GM04504 (cell line): ENCODE measurements around the gene WDFY2.
A peak's percentile ranks its signal among the peaks of the same experiment; 100 is the strongest.

ENCODE experiments used
- DNase-seq: peaks from one replicate; pipeline ENCODE4 v3.0.0-alpha.2; 2012; ENCODE audit warnings: low read depth

Gene WDFY2

GRCh38 chr13:51797664-51798488 is 213.6 kb downstream of the WDFY2 start:
- no peak for DNase-seq

- DNase-seq: no peak
These were observed 215.0 kb downstream of the WDFY2 start for GRCh38 chr13:51799261-51799660.

GRCh38 chr13:51800486-51800885 is 216.2 kb downstream of the WDFY2 start:
- DNase-seq: no peak

GRCh38 chr13:51801631-51802099 is 217.4 kb downstream of the WDFY2 start:
- no peak for DNase-seq

- no peak for DNase-seq
These were observed 218.6 kb downstream of the WDFY2 start for GRCh38 chr13:51802631-51803418.

DNA sequence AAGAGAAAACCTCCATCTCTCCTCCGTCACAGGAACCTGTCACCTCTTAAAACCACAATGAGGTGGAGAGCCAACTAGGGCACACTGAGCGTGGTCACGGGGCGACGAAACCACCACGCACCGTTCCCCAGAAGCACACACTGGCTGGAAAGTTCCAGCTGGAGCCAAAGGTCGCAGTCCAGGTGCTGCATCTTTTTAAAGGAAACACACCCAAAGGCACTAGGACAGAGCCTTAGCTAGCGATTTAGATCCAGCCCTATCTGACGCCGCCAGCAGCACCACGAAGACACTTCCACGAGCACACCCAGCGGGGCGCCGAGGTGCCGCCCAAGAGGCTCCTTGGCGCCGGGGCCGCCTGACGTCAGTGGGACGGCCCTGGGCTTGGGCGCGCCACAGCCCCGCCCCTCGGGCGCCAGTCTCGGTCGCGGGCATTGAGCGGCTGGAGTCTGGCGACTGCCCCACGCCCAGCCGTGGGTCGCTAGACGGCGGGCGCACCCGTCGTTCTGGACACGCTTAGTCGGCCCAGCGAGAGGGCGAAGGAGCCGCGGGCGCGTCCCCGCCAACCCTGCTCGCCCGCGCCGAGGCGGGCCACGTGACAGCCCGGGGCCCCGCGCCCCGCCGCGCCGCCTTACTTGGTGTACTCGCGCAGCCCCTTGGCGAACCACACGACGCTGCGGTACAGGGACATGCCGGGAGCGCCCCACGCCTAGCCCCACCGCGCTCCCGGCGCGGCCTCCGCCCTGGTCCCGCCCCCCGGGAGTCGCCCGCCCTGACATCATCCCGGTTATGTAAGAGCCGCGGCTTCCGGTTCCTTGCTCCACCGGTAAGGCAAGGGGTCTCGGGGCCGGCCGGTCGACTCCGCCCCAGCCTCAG is 219.4 kb downstream of the WDFY2 start, which contains the start of gene DHRS12:
DHRS12 (minus strand) TSS at position 742 of the 873 bp plus-strand sequence. CDS start 4,504 bp downstream, outside the sequence.
- DNase-seq: peak; percentile 58

GRCh38 chr13:51804295-51805172 is 220.3 kb downstream of the WDFY2 start:
- DNase-seq: no peak

DNA sequence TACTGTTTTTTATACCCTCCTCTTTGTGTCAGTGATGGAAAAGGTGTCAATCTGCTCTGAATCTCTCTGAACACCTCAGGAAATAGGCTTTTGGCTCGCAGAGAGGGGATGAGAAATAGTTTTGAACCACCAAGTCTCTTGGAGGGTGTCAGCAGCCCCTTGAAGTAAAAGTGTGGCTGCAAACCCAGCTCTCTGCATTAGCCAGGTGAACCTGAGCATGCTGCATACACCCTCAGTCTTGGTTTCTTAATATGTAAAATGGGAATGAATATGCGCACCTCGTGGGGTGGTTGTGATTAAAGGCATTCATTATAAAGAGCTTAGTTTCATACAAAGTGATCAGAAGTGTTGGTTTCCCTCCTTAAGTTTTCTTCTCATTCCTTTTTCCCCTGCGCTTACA is 221.1 kb downstream of the WDFY2 start:
- DNase-seq: no peak

- no peak for DNase-seq
These were observed 221.7 kb downstream of the WDFY2 start for GRCh38 chr13:51805925-51806324.

GRCh38 chr13:51806566-51806965 is 222.3 kb downstream of the WDFY2 start:
- no peak for DNase-seq

DNA sequence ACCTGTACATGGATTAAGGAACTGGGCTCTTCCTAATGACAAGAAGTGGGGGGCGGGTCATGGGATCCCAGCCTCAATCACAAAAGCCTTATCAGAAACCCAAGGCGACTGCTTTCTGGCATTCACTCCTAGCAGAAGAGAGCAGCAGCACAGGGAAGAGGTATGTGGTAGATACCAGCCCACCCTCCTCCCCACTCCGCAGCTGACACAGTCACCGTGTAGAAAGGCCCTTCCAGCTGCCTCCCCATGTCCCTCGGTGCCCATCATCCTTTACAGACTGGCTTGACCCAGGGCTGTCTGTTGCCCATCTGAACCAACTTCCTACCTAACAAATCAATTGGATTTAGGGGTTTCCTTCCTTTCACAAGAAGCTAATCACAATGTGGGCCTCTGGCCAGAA is 222.8 kb downstream of the WDFY2 start:
- DNase-seq: no peak

DNA sequence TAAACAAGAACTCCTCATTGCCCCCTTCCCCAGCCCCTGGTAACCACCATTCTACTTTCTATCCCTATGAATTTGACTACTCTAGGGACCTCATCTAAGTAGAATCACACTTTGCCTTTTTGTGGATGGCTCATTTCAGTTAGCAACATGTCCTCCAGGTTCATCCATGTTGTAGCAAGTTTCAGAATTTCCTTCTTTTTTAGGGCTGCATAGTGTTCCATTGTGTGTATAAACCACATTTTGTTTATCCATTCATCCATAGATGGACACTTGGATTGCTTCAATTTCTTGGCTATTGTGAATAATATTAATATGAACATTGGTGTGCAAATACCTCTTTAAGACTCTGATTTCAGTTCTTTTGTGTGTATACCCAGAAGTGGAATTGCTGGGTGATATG is 224.5 kb downstream of the WDFY2 start:
- no peak for DNase-seq

- no peak for DNase-seq
These were observed 226.8 kb downstream of the WDFY2 start for GRCh38 chr13:51811046-51811445.

DNA sequence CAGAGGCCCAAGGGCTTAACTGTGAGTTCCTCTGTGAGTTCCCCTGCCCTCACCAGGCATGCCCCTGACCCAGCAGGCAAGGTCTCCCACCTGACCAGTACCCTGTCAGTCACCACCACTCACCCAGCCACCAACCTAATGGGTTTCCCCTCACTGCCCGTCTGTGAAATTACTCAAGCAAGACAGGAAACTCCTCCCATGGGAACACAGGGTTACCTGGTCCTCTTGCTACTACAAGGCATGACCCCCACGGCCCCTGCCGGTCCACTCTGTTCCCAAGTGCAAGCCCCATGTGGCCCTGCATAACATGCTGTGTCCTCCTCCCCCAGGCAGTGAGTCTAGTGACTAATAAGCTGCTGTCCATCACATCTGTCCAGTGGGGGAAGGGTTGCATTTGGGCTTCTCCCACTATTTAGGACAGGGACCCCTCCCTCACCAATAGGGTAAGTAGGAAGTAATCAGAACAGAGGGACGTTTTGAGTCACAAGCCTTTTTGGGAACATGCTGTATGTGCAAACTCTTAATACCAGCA is 227.7 kb downstream of the WDFY2 start:
- no peak for DNase-seq

DNA sequence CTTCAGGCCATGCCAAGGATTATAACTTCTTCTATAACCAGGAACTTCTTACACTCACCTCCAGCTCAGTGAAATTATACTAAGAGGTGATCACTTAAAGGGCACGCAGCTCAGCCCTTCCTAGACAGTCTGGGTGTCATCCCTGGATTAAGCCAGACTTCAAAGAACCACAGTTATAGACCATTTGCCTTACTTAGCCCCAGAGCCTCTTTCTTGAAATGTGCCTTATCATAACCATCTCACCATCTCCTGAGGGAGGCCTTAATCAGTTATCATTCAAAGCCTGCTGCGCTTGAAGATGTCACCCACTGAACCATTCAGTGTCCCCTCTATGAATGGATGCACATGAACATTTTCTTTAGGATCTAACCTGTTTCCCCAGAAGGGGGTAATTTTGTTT is 229.8 kb downstream of the WDFY2 start:
- DNase-seq: no peak

DNA sequence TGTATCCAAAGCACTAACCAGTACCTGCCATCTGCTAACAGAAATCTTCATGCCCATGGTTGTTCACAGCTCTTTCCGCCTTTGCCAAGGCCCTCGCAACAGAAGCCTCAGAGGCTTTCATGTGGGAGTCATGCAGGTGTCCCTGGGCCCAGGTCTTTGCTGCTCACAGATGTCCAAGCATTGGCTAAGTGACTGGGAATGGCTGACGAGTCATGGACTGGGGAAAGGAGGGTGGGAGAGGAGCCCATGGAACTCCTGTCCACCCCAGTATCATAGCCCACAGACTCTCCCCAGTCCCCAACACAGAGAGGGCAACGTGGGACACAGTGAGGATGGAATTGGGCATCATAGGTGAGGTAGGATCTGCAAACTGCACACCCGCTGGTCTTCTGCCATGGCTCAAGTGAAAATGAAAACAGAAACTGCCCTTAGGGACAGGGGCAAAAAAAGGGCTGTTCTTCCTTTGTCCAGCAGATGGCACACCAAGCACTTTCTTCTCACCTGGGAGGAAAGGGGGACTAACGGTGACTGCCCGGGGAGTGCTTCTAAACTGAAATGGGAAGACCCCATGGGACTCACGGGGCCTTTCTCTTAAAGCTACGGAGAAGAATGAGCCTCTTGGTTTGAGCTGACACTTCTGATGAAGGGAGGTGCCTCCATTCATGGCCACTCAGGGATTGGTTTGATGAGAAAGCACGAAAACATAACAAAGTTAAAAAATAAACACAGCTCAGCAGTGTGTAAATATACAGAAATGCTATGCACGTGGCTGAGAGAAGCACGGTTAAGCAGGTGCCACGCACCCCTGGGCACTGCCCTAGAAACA is 230.8 kb downstream of the WDFY2 start:
- no peak for DNase-seq

DNA sequence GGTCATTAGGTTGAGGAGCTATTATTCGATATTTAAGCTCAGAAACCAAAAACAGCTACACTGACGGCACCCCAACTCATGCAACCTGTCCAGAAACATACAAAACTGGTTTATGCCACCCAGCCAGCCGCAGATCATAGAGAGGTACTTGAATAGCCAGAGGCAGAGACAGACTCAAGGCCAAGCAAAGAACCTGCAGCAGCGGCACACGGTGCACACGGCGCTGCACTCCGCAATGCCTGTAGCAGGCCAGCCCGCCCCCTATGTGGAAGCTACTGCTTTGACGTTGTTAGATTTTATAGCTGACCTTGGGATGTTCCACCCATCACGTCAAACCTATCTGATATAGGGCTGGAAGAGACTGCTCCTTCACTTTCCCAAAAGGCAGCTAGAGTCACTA is 231.6 kb downstream of the WDFY2 start:
- DNase-seq: no peak

DNA sequence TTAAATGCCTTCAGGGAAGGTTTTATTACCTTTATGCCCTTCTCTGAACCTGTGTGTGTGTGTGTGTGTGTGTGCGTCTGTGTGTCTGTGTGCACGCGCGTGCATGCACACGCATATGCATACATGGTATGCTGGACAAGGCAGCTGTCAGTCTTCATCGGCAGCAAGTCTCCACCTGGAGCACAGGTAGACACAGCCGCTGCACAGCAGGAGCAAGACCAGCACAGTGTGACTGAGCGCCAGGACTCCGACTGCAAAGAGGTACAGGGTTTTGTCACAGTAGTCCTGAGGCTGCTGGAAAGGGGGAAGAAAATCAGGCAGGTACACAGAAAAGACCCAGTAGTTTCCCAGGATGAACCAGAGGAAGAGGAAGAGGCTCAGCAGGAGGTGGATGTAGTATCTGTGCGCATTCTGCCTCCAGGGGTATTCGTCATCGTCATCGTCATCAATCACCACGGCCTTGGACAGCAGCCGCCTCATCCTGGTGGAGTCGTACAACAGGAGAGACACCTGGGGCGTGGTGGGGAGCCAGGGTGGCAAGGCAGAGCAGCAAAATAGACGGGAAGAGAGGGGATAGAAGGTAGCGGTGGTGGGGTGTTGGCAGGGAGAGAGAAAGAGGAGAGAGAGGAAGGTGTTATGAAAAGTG is 232.5 kb downstream of the WDFY2 start:
- no peak for DNase-seq
